Stimulated activated CD4-positive, alpha-beta T cell treated with anti-CD3 and anti-CD28 coated beads, Interleukin-15, amount 100 ng/mL, for 24 hours (primary cell): ENCODE measurements around the gene TOR2A.

Experiments used
- DNase-seq: peaks from one replicate; pipeline ENCODE4 v3.0.0-alpha.2; 2020

TOR2A gene

DNA sequence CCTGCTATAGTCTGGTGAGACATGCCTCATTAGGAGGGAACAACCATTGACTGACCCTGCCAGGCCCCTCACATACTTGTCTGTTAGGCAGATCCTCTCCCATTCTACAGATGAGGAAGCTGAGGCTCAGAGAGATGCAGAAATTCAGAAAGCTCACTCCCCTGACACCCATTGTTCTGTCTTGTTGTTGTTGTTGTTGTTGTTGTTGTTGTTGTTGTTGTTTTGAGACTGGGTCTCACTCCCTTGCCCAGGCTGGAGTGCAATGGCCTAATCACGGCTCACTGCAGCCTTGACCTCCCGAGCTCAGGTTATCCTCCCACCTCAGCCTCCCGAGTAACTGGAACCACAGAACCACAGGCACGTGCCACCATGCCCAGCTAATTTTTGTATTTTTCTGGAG is 41.4 kb downstream of the TOR2A start:
- DNase-seq, result no peak

DNA sequence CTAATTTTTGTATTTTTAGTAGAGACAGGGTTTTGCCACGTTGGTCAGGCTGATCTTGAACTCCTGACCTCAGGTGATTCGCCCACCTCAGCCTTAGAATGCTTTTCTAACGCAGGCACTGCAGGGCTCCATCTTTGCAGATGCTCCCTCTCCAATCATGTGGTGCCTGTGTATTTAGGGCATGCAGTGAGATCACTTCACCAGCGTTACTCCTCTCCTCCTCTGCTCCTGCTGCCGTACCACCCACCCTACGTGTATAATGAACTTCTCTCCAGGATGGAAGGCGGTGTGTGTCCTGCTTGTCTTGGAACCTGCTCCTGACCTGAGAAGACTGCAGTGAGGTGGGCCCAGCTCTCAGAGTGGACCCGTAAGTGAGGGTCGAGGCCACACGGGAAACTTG is 42.0 kb downstream of the TOR2A start:
- DNase-seq, result no peak

DNA sequence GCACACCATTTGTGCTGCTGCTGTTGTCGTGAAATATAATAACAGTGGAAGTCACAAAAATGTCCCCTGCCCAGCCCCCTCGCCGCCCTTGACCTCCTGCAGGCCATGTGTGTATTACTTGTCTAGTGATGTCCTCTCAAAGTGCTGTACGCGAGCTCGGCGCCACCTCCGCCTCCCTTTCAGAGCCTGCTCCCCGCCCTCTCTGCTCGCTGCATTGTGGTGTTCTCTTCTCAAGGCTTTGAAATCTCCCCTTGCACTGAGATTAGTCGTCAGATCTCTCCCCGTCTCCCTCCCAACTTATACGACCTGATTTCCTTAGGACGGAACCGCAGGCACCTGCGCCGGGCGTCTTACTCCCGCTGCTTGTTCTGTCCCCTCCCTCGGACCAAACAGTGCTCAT is 43.0 kb downstream of the TOR2A start:
- no peak for DNase-seq

DNA sequence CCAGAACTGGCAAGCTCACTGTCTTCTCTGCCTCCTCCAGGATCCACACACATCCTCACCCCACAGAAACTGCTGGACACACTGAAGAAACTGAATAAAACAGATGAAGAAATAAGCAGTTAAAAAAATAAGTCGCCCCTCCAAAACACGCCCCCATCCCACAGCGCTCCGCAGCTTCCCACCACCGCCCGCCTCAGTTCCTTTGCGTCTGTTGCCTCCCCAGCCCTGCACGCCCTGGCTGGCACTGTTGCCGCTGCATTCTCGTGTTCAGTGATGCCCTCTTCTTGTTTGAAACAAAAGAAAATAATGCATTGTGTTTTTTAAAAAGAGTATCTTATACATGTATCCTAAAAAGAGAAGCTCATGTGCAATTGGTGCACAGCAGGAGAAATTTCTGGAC is 44.4 kb downstream of the TOR2A start:
- no peak for DNase-seq

DNA sequence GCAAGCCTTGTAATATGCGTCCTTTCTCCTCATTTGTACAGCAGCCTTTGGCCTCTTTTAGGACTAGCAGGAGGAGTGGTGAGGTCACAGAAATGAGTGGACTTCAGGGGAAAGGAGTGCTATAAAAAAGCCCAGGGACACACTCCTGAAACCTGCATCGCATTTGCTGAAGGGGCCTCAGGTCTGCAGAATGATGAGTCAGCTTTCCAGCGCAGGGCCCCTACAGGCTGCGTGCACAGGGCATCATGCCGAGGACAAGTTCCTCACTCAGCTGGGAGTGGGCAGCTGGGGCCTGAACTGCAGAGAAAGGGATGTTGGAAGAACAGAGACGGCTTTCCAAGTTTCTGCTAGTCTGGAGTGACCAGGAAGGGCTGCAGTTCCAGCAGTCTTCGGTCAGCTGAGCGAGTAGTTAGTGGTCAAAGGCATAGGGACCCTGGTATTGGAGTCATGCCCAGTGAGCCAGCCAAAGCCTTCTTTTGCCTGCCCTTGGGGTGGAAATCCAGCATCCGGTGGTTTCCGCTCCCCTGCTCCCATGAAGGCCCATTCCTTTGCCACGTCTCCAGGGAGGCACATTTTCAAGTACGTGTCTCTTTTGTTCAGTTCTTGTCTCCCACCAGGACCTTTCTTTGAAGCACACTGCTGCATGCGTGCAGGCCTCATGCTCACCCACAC is 45.6 kb downstream of the TOR2A start:
- no peak for DNase-seq

DNA sequence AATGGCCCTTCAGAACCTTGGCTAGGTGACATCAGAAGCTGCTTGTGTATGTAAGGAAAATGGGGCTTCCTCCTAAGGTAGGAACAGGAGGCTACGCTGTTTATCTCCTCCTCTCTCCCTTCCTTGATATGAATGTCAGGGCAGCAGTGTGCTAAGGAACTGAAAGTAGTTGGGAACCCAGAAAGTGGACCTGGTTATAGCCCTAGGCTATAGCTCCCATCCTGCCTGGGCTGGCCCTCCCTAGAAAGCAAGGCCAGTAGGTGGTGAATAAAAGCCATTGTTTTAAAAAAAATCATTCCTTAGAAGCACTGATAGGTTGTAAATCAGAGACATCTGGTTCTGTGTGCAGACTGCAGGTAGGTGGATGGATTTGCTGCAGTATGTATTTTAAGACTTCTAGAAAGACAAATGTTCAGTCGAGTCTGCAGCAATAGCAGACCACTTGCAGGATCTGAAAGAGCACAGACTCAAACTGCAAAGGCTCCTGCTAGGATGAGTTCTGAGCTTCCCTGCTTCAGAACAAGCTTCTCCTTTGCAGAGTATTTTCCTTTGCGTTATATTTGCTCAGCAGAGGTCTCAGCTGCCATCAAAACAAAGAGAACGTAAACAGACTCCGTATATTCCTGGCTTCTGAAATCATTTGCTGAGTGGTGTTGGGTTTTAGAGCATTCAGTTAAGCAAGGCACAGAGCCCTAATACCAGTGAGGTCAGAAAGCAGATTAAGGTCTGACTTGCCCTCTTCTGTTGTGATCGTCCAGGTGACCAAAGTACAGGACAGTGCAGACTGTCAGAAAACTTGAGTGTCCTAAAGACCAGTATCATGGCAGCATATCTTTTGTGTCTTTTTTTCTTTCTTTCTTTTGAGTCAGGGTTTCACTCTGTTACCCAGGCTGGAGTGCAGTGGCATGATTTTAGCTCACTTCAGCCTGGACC is 48.4 kb downstream of the TOR2A start:
- DNase-seq, result no peak

DNA sequence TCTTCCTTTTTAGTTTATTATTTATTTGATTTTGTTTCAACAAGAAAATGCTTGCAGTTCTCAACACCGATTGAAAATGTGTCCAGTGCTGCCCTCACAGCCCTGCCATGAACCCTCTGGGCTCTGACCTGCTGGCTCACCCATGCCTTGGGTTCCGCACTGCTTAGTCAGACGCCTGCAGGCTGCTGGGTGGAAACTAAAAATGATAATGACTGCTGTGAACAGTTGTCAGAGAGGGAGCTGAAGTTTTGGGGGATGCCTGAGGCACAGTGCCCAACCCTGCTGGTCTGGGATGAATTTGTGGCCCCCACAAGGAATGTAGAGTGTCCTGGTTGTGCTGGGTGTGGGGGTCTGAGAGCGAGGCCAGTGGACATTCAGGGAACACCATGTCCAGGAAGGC is 50.5 kb downstream of the TOR2A start:
- DNase-seq, result no peak

DNA sequence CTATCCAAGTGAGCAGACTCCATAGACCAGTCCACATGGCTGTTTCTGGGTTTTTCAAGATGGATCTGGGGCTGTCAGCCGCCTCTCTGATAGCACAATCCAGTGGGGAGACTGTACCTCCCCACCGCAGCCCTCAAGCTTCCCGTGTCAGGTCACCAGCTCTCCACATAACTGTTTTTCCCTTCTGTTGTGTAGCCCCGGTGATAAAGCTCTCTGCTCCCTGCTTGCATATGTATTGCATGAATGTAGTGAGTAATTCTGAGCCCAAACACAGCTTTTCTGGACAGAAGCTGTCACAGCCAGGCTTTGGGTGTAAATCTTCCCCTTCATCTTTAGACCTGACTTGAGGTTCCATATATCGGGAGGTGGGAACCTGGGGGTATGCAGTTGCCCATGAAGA is 51.4 kb downstream of the TOR2A start:
- no peak for DNase-seq

DNA sequence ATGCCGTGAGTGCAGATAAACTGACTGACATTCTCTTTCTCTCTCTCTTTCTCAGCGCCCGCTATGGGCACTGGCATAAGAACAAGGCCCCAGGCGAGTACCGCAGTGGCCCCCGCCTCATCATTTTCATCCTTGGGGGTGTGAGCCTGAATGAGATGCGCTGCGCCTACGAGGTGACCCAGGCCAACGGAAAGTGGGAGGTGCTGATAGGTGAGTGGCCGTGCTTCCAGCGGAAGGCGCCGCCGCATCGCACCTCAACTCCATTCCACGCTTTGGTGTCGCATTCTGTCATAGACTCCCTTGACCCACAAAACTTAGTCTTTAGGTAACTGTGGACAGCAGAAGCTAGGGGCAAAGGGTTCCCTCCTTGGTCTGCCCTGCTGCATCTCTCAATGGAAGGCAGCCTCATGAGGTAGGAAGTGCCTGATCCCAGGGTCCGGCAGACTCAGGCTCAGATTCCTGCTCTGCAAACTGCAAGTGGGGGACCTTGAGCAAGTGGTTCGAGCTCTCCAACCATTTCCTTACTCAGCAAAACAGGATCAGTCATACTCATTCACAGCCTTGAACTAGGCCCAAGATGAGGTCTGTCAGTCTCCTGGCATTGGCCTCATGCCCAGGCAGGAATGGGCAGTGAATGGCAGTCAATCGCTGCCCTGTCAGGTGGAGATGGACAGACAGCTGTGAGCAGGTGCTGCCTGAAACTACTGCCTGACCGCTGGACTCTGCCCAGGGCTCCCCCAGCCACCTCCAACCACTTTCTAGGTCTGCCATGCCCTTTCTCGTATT is 52.5 kb downstream of the TOR2A start:
- DNase-seq, result no peak
